Natural killer cell (primary cell): ENCODE results near the gene ADGRL2. TPM values are rescaled to one million over a fixed set of nuclear protein-coding genes. Genes with fewer than 3 reads are reported as not detected.

ENCODE experiments used
- ATAC-seq, 3 donors: fragments of 150-1000 bp in 2 of 3; fragments of 200-7000 bp in 1 of 3; cut with Tn5 transposase; 1 replicate in 1 of 3; 2 replicates in 2 of 3; pipeline ENCODE4 v1.10.0; 2021; ENCODE audit warnings: mild to moderate bottlenecking in 2 of 3, moderate library complexity in 2 of 3
- DNase-seq, 2 donors: peaks; one replicate each; pipeline versions ENCODE4 v3.0.0 to v3.0.0-alpha.2; 2013 to 2021; ENCODE audit warnings: mixed read lengths in 1 of 2
- H3K27ac ChIP-seq: one replicate; pipeline ENCODE4 v1.5.1; 2013; ENCODE audit warnings: mild to moderate bottlenecking, low read length
- H3K27me3 ChIP-seq: one replicate; pipeline ENCODE4 v1.6.1; 2013; ENCODE audit warnings: low read length; ENCODE audit not compliant: control insufficient read depth, insufficient read depth
- H3K36me3 ChIP-seq: one replicate; pipeline ENCODE4 v1.6.1; 2013; ENCODE audit warnings: low read length; ENCODE audit not compliant: control insufficient read depth, insufficient read depth
- H3K4me1 ChIP-seq: one replicate; pipeline ENCODE4 v1.6.1; 2013; ENCODE audit warnings: low read length; ENCODE audit not compliant: control insufficient read depth, insufficient read depth
- H3K4me3 ChIP-seq: one replicate; pipeline ENCODE4 v1.5.1; 2013; ENCODE audit warnings: low read length
- H3K9me3 ChIP-seq: one replicate; pipeline ENCODE4 v1.6.1; 2013; ENCODE audit warnings: low read length; ENCODE audit not compliant: control insufficient read depth, insufficient read depth
- H3K27ac Mint-ChIP-seq, 2 donors: one replicate each; pipeline ENCODE4 v1.8.0; 2022; ENCODE audit warnings: mild to moderate bottlenecking in 2 of 2, mixed read lengths in 2 of 2, moderate library complexity in 1 of 2
- H3K27me3 Mint-ChIP-seq, 2 donors: one replicate each; pipeline ENCODE4 v1.8.0; 2022; ENCODE audit warnings: low read depth in 2 of 2, mixed read lengths in 2 of 2
- H3K36me3 Mint-ChIP-seq: one replicate; pipeline ENCODE4 v1.8.0; 2022; ENCODE audit warnings: mixed read lengths
- H3K4me1 Mint-ChIP-seq, 2 donors: one replicate each; pipeline ENCODE4 v1.8.0; 2022; ENCODE audit warnings: mixed read lengths in 2 of 2
- H3K4me3 Mint-ChIP-seq: one replicate; pipeline ENCODE4 v1.8.0; 2022; ENCODE audit warnings: mild to moderate bottlenecking, moderate library complexity, mixed read lengths
- H3K9me3 Mint-ChIP-seq, 2 donors: one replicate each; pipeline ENCODE4 v1.8.0; 2022; ENCODE audit warnings: mixed read lengths in 2 of 2
- WGBS: methylation state at CpG from one replicate; pipeline ENCODE4 v1.1.7; 2013; ENCODE audit warnings: missing lambda C conversion rate; ENCODE audit not compliant: insufficient coverage; 5-methylcytosine and 5-hydroxymethylcytosine counted together
- intact Hi-C: fragments of 100-400 bp; cut with micrococcal nuclease; formaldehyde crosslinking; loops from one replicate; pipeline ENCODE4 v1.14.2; 2022
- total RNA-seq, 4 donors: library from RNA; stranded (reverse); fragments of 120-200 nt in 1 of 4; gene quantifications; one replicate each; pipeline versions ENCODE4 v1.2.3 to v1.2.4, GENCODE V29; 2013 to 2022
- TF ChIP-seq, protein P1 (sequence below): fragments of 200-600 bp; IDR thresholded peaks from one replicate; pipeline ENCODE4 v1.8.0; 2022; ENCODE audit warnings: antibody characterized with exemption

ADGRL2 gene
- not detected for total RNA-seq
- total RNA-seq (2013), result 0.11 TPM

DNA sequence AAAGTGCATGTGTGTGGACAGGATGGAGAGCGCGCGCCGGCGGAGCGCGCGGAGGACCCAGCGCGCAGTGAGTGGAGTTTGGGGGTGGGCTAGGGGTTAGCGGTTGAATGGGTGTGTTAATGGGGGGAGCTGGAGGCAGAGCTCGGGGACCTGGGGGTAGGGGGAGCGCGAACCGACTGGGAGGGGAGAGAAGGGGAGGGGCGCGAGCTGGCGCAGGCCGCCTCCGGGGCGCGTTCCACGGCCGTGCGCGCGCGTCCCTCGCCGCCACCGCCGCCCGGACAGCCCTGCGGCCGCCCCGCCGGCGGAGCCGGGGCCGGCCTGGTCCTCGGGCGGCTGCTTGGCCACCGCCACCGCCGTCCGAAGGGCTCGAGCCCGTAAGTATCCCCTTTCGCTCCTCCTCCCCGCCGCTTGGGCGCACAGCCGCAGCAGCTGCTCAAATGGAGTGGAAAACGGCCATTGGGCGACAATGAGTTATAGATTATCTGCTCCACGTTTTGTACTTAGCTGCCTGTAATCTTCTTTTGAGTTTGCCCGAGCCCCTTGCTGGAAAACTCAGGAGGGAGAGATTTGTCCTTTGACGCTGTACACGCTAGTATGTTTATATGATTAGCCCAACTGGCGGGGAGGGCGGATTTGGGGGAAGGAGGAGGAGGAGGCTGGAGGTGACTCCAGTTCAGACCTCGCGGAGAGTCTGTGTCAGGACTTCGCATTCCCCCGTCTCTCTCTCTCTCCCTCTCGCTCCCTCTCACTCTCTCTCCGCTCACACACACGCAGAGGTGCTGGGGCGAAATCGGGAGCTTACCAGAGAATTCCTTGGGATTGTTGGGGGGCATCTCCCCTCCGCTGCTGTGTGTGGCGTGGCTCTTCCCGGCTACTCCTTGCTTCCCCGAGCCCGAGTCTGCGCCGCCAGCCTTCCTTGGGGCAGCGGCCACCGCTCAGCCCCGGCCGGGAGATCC, at the start of gene ADGRL2:
Gene ADGRL2, plus strand, starts transcription at position 240 of the 956 bp plus-strand sequence. CDS start 36,051 bp downstream, outside the sequence.
- Mint-ChIP-seq H3K27ac (no peak within 1 kb of the TSS), H3K27me3 (peaks cover 26 to 29% of the 10 kb centered on the region in 2 donors), H3K4me3 (no peak within 1 kb of the TSS), H3K4me1 (no peaks in the 10 kb centered on the region), H3K9me3 (peaks cover 0 to 4% of the 10 kb centered on the region in 2 donors), H3K36me3 (no peaks in the 10 kb centered on the region)
- TF ChIP-seq, protein P1, sequence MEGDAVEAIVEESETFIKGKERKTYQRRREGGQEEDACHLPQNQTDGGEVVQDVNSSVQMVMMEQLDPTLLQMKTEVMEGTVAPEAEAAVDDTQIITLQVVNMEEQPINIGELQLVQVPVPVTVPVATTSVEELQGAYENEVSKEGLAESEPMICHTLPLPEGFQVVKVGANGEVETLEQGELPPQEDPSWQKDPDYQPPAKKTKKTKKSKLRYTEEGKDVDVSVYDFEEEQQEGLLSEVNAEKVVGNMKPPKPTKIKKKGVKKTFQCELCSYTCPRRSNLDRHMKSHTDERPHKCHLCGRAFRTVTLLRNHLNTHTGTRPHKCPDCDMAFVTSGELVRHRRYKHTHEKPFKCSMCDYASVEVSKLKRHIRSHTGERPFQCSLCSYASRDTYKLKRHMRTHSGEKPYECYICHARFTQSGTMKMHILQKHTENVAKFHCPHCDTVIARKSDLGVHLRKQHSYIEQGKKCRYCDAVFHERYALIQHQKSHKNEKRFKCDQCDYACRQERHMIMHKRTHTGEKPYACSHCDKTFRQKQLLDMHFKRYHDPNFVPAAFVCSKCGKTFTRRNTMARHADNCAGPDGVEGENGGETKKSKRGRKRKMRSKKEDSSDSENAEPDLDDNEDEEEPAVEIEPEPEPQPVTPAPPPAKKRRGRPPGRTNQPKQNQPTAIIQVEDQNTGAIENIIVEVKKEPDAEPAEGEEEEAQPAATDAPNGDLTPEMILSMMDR, result no peak
- DNase-seq (no peak), ATAC-seq (no peak)
- no peaks in the 10 kb centered on the region for H3K36me3 ChIP-seq
- H3K4me3 ChIP-seq, result no peak within 1 kb of the TSS
- peaks cover 24% of the 10 kb centered on the region for H3K27me3 ChIP-seq
- peaks cover 2% of the 10 kb centered on the region for H3K9me3 ChIP-seq
- H3K27ac ChIP-seq, result no peak within 1 kb of the TSS
- 4% methylated on average over 79 of the region's 81 CpGs for WGBS
- peaks cover 12% of the 10 kb centered on the region for H3K4me1 ChIP-seq
- intact Hi-C loops, result no loop called here

DNA sequence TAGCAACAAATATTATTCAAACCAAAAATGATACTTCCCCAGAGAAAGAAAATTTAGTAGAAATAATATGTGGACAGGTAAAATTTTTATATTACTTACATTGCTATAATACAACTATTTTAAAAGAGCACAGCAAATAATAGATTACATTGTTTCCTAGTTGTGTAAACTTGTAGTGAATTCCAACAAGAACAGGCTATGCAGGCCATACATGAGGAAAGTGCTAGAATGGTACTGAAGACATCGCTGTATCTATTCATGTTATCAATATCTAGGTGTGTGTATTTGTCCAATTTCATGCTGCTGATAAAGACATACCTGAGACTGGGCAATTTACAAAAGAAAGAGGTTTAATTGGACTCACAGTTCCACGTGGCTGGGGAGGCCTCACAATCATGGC, 47.9 kb upstream of the ADGRL2 start:
- Mint-ChIP-seq H3K9me3 (peaks cover 16 to 19% of the 10 kb centered on the region in 2 donors), H3K4me3 (no peak overlapping the region), H3K4me1 (no peaks in the 10 kb centered on the region), H3K27me3 (no peaks in the 10 kb centered on the region), H3K36me3 (no peaks in the 10 kb centered on the region), H3K27ac (no peak overlapping the region)
- no peak overlapping the region for H3K4me3 ChIP-seq
- H3K27ac ChIP-seq, result no peak overlapping the region
- H3K9me3 ChIP-seq, result no peaks in the 10 kb centered on the region
- DNase-seq (no peak), ATAC-seq (no peak)
- no peaks in the 10 kb centered on the region for H3K27me3 ChIP-seq
- WGBS, result 78% methylated on average over 2 of the region's 2 CpGs
- intact Hi-C loops, result no loop called here
- no peaks in the 10 kb centered on the region for H3K4me1 ChIP-seq
- H3K36me3 ChIP-seq, result no peaks in the 10 kb centered on the region
- TF ChIP-seq, protein P1, result no peak

DNA sequence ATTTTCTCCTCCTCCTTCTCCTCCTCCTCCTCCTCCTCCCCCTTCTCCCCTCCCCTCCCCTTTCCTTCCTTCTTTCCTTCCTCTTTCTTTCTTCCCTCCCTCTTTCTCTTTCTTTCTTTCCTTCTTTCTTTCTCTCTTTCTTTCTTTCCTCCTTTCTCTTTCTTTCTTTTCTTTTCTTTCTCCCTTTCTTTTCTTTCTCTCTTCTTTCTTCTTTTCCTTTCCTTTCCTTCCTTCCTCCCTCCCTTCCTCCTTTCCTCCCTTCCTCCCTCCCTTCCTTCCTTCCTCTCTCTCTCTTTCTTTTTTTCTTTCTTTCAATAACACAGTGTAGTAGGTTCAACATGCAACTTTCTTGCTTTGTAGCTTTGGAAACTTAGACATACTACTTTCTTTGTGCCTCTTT, 46.3 kb upstream of the ADGRL2 start:
- intact Hi-C loops, result no loop called here
- H3K4me1 Mint-ChIP-seq, result no peaks in the 10 kb centered on the region
- H3K4me3 ChIP-seq, result no peak overlapping the region
- H3K36me3 ChIP-seq, result no peaks in the 10 kb centered on the region
- H3K9me3 Mint-ChIP-seq, result peaks cover 11 to 19% of the 10 kb centered on the region in 2 donors
- H3K4me1 ChIP-seq, result no peaks in the 10 kb centered on the region
- DNase-seq (no peak), ATAC-seq (no peak)
- no peaks in the 10 kb centered on the region for H3K9me3 ChIP-seq
- H3K27me3 Mint-ChIP-seq, result no peaks in the 10 kb centered on the region
- TF ChIP-seq, protein P1, result no peak
- H3K27ac Mint-ChIP-seq, result no peak overlapping the region
- no peaks in the 10 kb centered on the region for H3K27me3 ChIP-seq
- H3K36me3 Mint-ChIP-seq, result no peaks in the 10 kb centered on the region
- H3K27ac ChIP-seq, result no peak overlapping the region
- no peak overlapping the region for H3K4me3 Mint-ChIP-seq
